NB4 (cell line): Measurements from ENCODE around the gene GLT8D2.

ENCODE experiments used
- CTCF ChIP-seq: IDR thresholded peaks from one replicate; pipeline ENCODE4 v1.5.1; 2012; ENCODE audit warnings: low read depth, low read length
- MYC ChIP-seq: IDR thresholded peaks from 2 replicates; pipeline ENCODE4 v1.6.1; 2011; ENCODE audit warnings: low read depth, low read length
- POLR2A ChIP-seq: IDR thresholded peaks from 2 replicates; pipeline ENCODE4 v1.6.1; 2011; ENCODE audit warnings: mild to moderate bottlenecking; ENCODE audit not compliant: insufficient read length; ENCODE audit errors: extremely low read depth
- TF ChIP-seq, protein P1 (sequence below): IDR thresholded peaks from 2 replicates; pipeline ENCODE4 v1.6.1; 2011; ENCODE audit warnings: low read depth, low read length

DNA sequence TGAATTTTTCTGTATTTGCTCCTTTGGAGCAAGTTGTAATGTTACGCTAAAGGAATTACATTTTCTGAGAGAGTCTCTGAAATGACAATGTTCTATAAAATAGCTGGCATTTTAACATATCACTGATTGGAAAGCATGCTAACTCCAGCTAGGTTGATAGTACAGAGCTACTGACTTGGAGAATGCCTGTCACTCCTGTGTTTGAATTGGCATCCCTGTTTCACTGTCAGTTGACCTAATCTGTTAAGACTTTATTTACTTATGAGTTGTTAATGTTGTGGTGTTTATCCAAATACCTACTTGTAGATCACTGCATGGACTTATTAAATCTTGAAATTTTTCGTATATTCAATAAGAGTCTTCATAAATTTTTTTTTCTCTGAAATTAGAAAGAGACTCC, 48.0 kb upstream of the GLT8D2 start:
- no peak for TF ChIP-seq CTCF
- no peak for TF ChIP-seq MYC
- no peak for TF ChIP-seq POLR2A
- TF ChIP-seq, protein P1, sequence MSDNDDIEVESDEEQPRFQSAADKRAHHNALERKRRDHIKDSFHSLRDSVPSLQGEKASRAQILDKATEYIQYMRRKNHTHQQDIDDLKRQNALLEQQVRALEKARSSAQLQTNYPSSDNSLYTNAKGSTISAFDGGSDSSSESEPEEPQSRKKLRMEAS = no peak
